Loucy (cell line): Measurements from ENCODE around the gene ID3.

Source experiments
- EZH2phosphoT487 ChIP-seq: fragments of 200-600 bp; IDR thresholded peaks from 2 replicates; pipeline ENCODE4 v1.6.1; 2018; ENCODE audit warnings: antibody characterized with exemption, mild to moderate bottlenecking, moderate library complexity, borderline replicate concordance
- TF ChIP-seq, protein P1 (sequence below): fragments of 200-600 bp; sonication (generic); conservative IDR thresholded peaks from 2 replicates; pipeline ENCODE4 v1.5.1; 2014; ENCODE audit warnings: mild to moderate bottlenecking, antibody characterized with exemption, low read length

DNA sequence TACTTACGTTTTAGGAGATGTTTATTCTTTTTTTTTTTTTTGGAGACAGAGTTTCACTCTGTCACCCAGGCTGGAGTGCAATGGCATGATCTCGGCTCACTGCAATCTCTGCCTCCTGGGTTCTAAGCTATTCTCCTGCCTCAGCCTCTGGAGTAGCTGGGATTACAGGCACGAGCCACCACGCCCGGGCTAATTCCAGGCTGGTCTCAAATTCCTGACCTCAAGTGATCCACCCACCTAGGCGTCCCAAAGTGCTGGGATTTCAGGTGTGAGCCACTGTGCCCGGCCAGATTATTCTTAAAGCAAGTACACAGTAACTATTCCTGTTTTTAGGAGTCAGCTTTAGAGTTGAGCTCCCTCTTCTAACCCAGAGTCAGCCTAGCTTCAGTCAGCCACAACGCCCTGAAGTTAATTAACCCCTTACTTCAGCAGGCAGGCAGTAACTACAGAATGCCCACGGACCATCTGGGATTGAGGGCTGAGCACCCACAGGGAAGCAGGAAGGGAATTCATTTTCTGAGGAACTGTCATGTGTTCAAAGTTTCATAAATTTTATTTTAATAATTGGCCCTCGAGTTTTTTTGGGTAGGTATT, 5.3 kb upstream of the ID3 start:
- TF ChIP-seq, protein P1, sequence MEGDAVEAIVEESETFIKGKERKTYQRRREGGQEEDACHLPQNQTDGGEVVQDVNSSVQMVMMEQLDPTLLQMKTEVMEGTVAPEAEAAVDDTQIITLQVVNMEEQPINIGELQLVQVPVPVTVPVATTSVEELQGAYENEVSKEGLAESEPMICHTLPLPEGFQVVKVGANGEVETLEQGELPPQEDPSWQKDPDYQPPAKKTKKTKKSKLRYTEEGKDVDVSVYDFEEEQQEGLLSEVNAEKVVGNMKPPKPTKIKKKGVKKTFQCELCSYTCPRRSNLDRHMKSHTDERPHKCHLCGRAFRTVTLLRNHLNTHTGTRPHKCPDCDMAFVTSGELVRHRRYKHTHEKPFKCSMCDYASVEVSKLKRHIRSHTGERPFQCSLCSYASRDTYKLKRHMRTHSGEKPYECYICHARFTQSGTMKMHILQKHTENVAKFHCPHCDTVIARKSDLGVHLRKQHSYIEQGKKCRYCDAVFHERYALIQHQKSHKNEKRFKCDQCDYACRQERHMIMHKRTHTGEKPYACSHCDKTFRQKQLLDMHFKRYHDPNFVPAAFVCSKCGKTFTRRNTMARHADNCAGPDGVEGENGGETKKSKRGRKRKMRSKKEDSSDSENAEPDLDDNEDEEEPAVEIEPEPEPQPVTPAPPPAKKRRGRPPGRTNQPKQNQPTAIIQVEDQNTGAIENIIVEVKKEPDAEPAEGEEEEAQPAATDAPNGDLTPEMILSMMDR: no peak
- TF ChIP-seq EZH2phosphoT487: no peak
